Rectal smooth muscle tissue (tissue), 1 donor: ENCODE results near the gene CDC16.
"Not testable (repeated sequence)": the region's sequence is repeated elsewhere in the genome, so short reads cannot be mapped to it uniquely, and the experiment has no call there.

Source experiments
- H3K27ac ChIP-seq: one replicate; pipeline ENCODE4 v1.7.0; 2013; ENCODE audit warnings: low read depth, low read length, inconsistent platforms
- H3K27me3 ChIP-seq: one replicate; pipeline ENCODE4 v1.7.0; 2013; ENCODE audit warnings: low read length; ENCODE audit not compliant: control insufficient read depth, insufficient read depth
- H3K36me3 ChIP-seq: one replicate; pipeline ENCODE4 v1.7.0; 2013; ENCODE audit warnings: low read length; ENCODE audit not compliant: control insufficient read depth, insufficient read depth
- H3K4me1 ChIP-seq: one replicate; pipeline ENCODE4 v1.7.0; 2013; ENCODE audit warnings: low read length; ENCODE audit not compliant: control insufficient read depth, insufficient read depth
- H3K4me3 ChIP-seq: one replicate; pipeline ENCODE4 v1.7.0; 2013; ENCODE audit warnings: low read length
- H3K9ac ChIP-seq: one replicate; pipeline ENCODE4 v1.7.0; 2013; ENCODE audit warnings: low read length

Gene CDC16

GRCh38 chr13:114234645-114235421 is at the start of gene CDC16:
Gene CDC16 (plus strand): TSS chr13:114234897. CDS start chr13:114235085, 188 bp downstream.
- Histone ChIP-seq H3K27ac (peak within 1 kb of the TSS; percentile 80), H3K36me3 (peaks cover 17% of the 10 kb centered on the region), H3K27me3 (no peaks in the 10 kb centered on the region), H3K4me3 (peak within 1 kb of the TSS; percentile 87), H3K4me1 (peaks cover 10% of the 10 kb centered on the region), H3K9ac (peak within 1 kb of the TSS; percentile 62)

GRCh38 chr13:114185182-114185971 is 49.3 kb upstream of the CDC16 start:
- Histone ChIP-seq H3K27ac (no peak overlapping the region), H3K4me3 (no peak overlapping the region), H3K4me1 (no peaks in the 10 kb centered on the region), H3K9ac (no peak overlapping the region), H3K36me3 (no peaks in the 10 kb centered on the region), H3K27me3 (no peaks in the 10 kb centered on the region)

- no peak overlapping the region for H3K4me3 ChIP-seq
- H3K4me1 ChIP-seq = no peaks in the 10 kb centered on the region
- no peak overlapping the region for H3K9ac ChIP-seq
- H3K27me3 ChIP-seq = peaks cover under 1% of the 10 kb centered on the region
- no peak overlapping the region for H3K27ac ChIP-seq
- H3K36me3 ChIP-seq = no peaks in the 10 kb centered on the region
These were observed 39.8 kb upstream of the CDC16 start for GRCh38 chr13:114194853-114195252.

GRCh38 chr13:114196629-114197028 is 38.1 kb upstream of the CDC16 start:
- no peaks in the 10 kb centered on the region for H3K36me3 ChIP-seq
- H3K4me1 ChIP-seq = no peaks in the 10 kb centered on the region
- no peak overlapping the region for H3K9ac ChIP-seq
- peaks cover 4% of the 10 kb centered on the region for H3K27me3 ChIP-seq
- H3K27ac ChIP-seq = no peak overlapping the region
- H3K4me3 ChIP-seq = no peak overlapping the region

- Histone ChIP-seq H3K4me1 (no peaks in the 10 kb centered on the region), H3K27ac (no peak overlapping the region), H3K4me3 (no peak overlapping the region), H3K36me3 (no peaks in the 10 kb centered on the region), H3K9ac (no peak overlapping the region), H3K27me3 (peaks cover 4% of the 10 kb centered on the region)
These were observed 36.1 kb upstream of the CDC16 start for GRCh38 chr13:114198556-114198955.

- not testable (repeated sequence) for H3K9ac ChIP-seq, H3K4me3 ChIP-seq, H3K4me1 ChIP-seq, H3K36me3 ChIP-seq, H3K27ac ChIP-seq, H3K27me3 ChIP-seq
These were observed 35.2 kb upstream of the CDC16 start for GRCh38 chr13:114199526-114199925.

GRCh38 chr13:114199954-114200353 is 34.7 kb upstream of the CDC16 start:
- Histone ChIP-seq H3K27me3 (peaks cover 4% of the 10 kb centered on the region), H3K9ac (no peak overlapping the region), H3K36me3 (no peaks in the 10 kb centered on the region), H3K4me3 (no peak overlapping the region), H3K4me1 (no peaks in the 10 kb centered on the region), H3K27ac (no peak overlapping the region)

GRCh38 chr13:114200399-114200911 is 34.2 kb upstream of the CDC16 start:
- Histone ChIP-seq H3K4me3 (no peak overlapping the region), H3K27ac (no peak overlapping the region), H3K36me3 (no peaks in the 10 kb centered on the region), H3K9ac (no peak overlapping the region), H3K27me3 (peaks cover 4% of the 10 kb centered on the region), H3K4me1 (no peaks in the 10 kb centered on the region)

GRCh38 chr13:114202581-114202980 is 32.1 kb upstream of the CDC16 start:
- Histone ChIP-seq H3K4me1 (no peaks in the 10 kb centered on the region), H3K27me3 (peaks cover 4% of the 10 kb centered on the region), H3K4me3 (no peak overlapping the region), H3K9ac (no peak overlapping the region), H3K36me3 (no peaks in the 10 kb centered on the region), H3K27ac (no peak overlapping the region)

- Histone ChIP-seq H3K4me3 (no peak overlapping the region), H3K36me3 (no peaks in the 10 kb centered on the region), H3K27ac (no peak overlapping the region), H3K4me1 (no peaks in the 10 kb centered on the region), H3K9ac (no peak overlapping the region), H3K27me3 (peaks cover 4% of the 10 kb centered on the region)
These were observed 31.2 kb upstream of the CDC16 start for GRCh38 chr13:114203536-114203935.

GRCh38 chr13:114204894-114205293 is 29.8 kb upstream of the CDC16 start:
- H3K4me3 ChIP-seq = no peak overlapping the region
- no peak overlapping the region for H3K27ac ChIP-seq
- peaks cover 3% of the 10 kb centered on the region for H3K27me3 ChIP-seq
- no peak overlapping the region for H3K9ac ChIP-seq
- H3K36me3 ChIP-seq = no peaks in the 10 kb centered on the region
- no peaks in the 10 kb centered on the region for H3K4me1 ChIP-seq

GRCh38 chr13:114208134-114208533 is 26.6 kb upstream of the CDC16 start:
- Histone ChIP-seq H3K4me1 (no peaks in the 10 kb centered on the region), H3K9ac (no peak overlapping the region), H3K27me3 (no peaks in the 10 kb centered on the region), H3K27ac (no peak overlapping the region), H3K4me3 (no peak overlapping the region), H3K36me3 (no peaks in the 10 kb centered on the region)
